HepG2 (cell line): Measurements from ENCODE around the gene NOP58. TPM values are rescaled to one million over a fixed set of nuclear protein-coding genes. Genes with fewer than 3 reads are reported as not detected.

ENCODE experiments used
- DR1 ChIP-seq: sonication (generic); formaldehyde crosslinking; IDR thresholded peaks from 2 replicates; pipeline ENCODE4 v1.8.0; 2021; ENCODE audit warnings: mild to moderate bottlenecking, missing genetic modification reagents, inconsistent platforms
- EHMT2 ChIP-seq: fragments of 200-600 bp; sonication (generic); IDR thresholded peaks from 2 replicates; pipeline ENCODE4 v1.7.0; 2017; ENCODE audit warnings: antibody characterized with exemption, low read depth, low read length, borderline replicate concordance
- FOSL1 ChIP-seq: sonication (generic); formaldehyde crosslinking; IDR thresholded peaks from 2 replicates; pipeline ENCODE4 v1.9.0; 2021; ENCODE audit warnings: missing genetic modification reagents, borderline replicate concordance
- KLF13 ChIP-seq: sonication (generic); formaldehyde crosslinking; IDR thresholded peaks from 2 replicates; pipeline ENCODE4 v1.4.0; 2020; ENCODE audit warnings: mild to moderate bottlenecking, missing genetic modification reagents
- KLF6 ChIP-seq: IDR thresholded peaks from 2 replicates; pipeline ENCODE4 v1.8.0; 2016; ENCODE audit warnings: missing biosample characterization, missing genetic modification reagents
- MBD4 ChIP-seq: IDR thresholded peaks from 2 replicates; pipeline ENCODE4 v1.6.1; 2012; ENCODE audit warnings: low read length, inconsistent platforms, borderline replicate concordance
- MBNL3 ChIP-seq: fragments of 250-450 bp; sonication (Bioruptor Pico); conservative IDR thresholded peaks from 2 replicates; pipeline ENCODE4 v1.8.0; 2022; ENCODE audit warnings: mild to moderate bottlenecking, inconsistent platforms
- NCOR1 ChIP-seq: fragments of 200-600 bp; sonication (generic); IDR thresholded peaks from 2 replicates; pipeline ENCODE4 v1.7.0; 2017; ENCODE audit warnings: antibody characterized with exemption, low read length, borderline replicate concordance
- NONO ChIP-seq, 2 experiments: fragments of 450-650 bp in 1 of 2; sonication (generic) in 1 of 2; formaldehyde crosslinking in 1 of 2; IDR thresholded peaks in 1 of 2; conservative IDR thresholded peaks in 1 of 2; 2 replicates each; pipeline versions ENCODE4 v1.6.1 to v1.8.0; 2017 to 2022; ENCODE audit warnings: mild to moderate bottlenecking in 1 of 2, missing genetic modification reagents in 1 of 2, moderate library complexity in 1 of 2
- RAD21 ChIP-seq: fragments of 450-650 bp; formaldehyde crosslinking; IDR thresholded peaks from 2 replicates; pipeline ENCODE4 v1.5.0; 2020; ENCODE audit warnings: mild to moderate bottlenecking
- SETDB1 ChIP-seq: sonication (generic); formaldehyde crosslinking; IDR thresholded peaks from 2 replicates; pipeline ENCODE4 v1.5.1; 2020; ENCODE audit warnings: missing genetic modification reagents, mild to moderate bottlenecking, borderline replicate concordance
- SKI ChIP-seq: fragments of 450-650 bp; IDR thresholded peaks from one replicate; pipeline ENCODE4 v1.6.1; 2018; ENCODE audit warnings: mild to moderate bottlenecking; ENCODE audit not compliant: partially characterized antibody
- TMF1 ChIP-seq: sonication (generic); formaldehyde crosslinking; IDR thresholded peaks from 2 replicates; pipeline ENCODE4 v1.8.1; 2022; ENCODE audit warnings: low read depth, missing genetic modification reagents
- ZNF121 ChIP-seq: sonication (generic); formaldehyde crosslinking; IDR thresholded peaks from 2 replicates; pipeline ENCODE4 v1.5.0; 2020; ENCODE audit warnings: mild to moderate bottlenecking, missing genetic modification reagents
- ZNF224 ChIP-seq: sonication (generic); formaldehyde crosslinking; IDR thresholded peaks from 2 replicates; pipeline ENCODE4 v1.5.0; 2020; ENCODE audit warnings: mild to moderate bottlenecking, missing genetic modification reagents
- ZNF256 ChIP-seq: sonication (generic); formaldehyde crosslinking; conservative IDR thresholded peaks from 2 replicates; pipeline ENCODE4 v1.4.0; 2020; ENCODE audit warnings: missing genetic modification reagents
- ZNF766 ChIP-seq: sonication (generic); formaldehyde crosslinking; IDR thresholded peaks from 2 replicates; pipeline ENCODE4 v1.5.0; 2020; ENCODE audit warnings: missing genetic modification reagents, borderline replicate concordance
- ZNF772 ChIP-seq: sonication (generic); formaldehyde crosslinking; IDR thresholded peaks from 2 replicates; pipeline ENCODE4 v1.5.0; 2020; ENCODE audit warnings: mild to moderate bottlenecking, missing genetic modification reagents
- ZSCAN30 ChIP-seq: sonication (generic); formaldehyde crosslinking; IDR thresholded peaks from 2 replicates; pipeline ENCODE4 v1.5.0; 2020; ENCODE audit warnings: mild to moderate bottlenecking, missing genetic modification reagents
- polyA plus RNA-seq, 8 experiments: library from polyadenylated mRNA; depleted of rRNA in 3 of 8; stranded (reverse) in 7 of 8; unstranded in 1 of 8; fragments of >200 nt; fragmentation: Illumina TruSeq in 4 of 8; extraction: Trizol in 4 of 8; gene quantifications; 2 replicates each; pipeline versions ENCODE4 v1.2.1 to v1.2.3, GENCODE V29; 2011 to 2016; ENCODE audit warnings: low read depth in 4 of 8, missing spikeins in 1 of 8, mixed read lengths in 1 of 8; ENCODE audit not compliant: insufficient read depth in 1 of 8
- total RNA-seq, 5 experiments: library from RNA; depleted of rRNA; stranded (reverse); fragments of >200 nt; fragmentation: Illumina TruSeq; extraction: Trizol; gene quantifications; 2 replicates each; pipeline ENCODE4 v1.2.3, GENCODE V29; 2016; ENCODE audit warnings: low read depth in 1 of 5
- TF ChIP-seq, protein P1 (sequence below): sonication (generic); formaldehyde crosslinking; conservative IDR thresholded peaks from 2 replicates; pipeline ENCODE4 v1.5.0; 2020; ENCODE audit warnings: missing genetic modification reagents
- TF ChIP-seq, protein P2 (sequence below): sonication (generic); formaldehyde crosslinking; IDR thresholded peaks from 2 replicates; pipeline ENCODE4 v1.5.0; 2020; ENCODE audit warnings: missing genetic modification reagents
- TF ChIP-seq, protein P3 (sequence below): sonication (generic); formaldehyde crosslinking; IDR thresholded peaks from 2 replicates; pipeline ENCODE4 v1.4.0; 2020; ENCODE audit warnings: missing genetic modification reagents
- TF ChIP-seq, protein P4 (sequence below): sonication (generic); formaldehyde crosslinking; IDR thresholded peaks from 2 replicates; pipeline ENCODE4 v1.4.0; 2020; ENCODE audit warnings: low read depth, mild to moderate bottlenecking, missing genetic modification reagents

The NOP58 gene
- total and polyA plus RNA-seq, 2 of the 13 experiments (the other 11 are each of a cell fraction or from before 2014, with no cell fraction given) = 74.9 to 203 TPM

GRCh38 chr2:202238234-202239197 is 27.0 kb upstream of the NOP58 start, which contains the start of gene SUMO1 (continued):
- TF ChIP-seq KLF6 (CRISPR knock-in tag) (peak; percentile 83), FOSL1 (CRISPR knock-in tag) (no peak), ZNF224 (no peak), ZNF256 (CRISPR knock-in tag) (0 out of 2 replicates have a peak, but pooled peaks have one; percentile 8), KLF13 (no peak), RAD21 (peak; percentile 46; the same call in 1 of the 2 replicates), NONO (IDR thresholded peaks at IDR 0.05) (no peak), NONO (CRISPR knock-in tag; conservative IDR thresholded peaks at IDR 0.05) (peak; percentile 95), TMF1 (CRISPR knock-in tag) (0 out of 2 replicates have a peak, but pooled peaks have one; percentile 22), ZNF121 (no peak), MBNL3 (CRISPR knock-in tag) (no peak), EHMT2 (peak; percentile 82; the same call in 1 of the 2 replicates), MBD4 (no peak), DR1 (CRISPR knock-in tag) (peak; percentile 84), SETDB1 (CRISPR knock-in tag) (no peak), NCOR1 (no peak), ZSCAN30 (no peak), ZNF766 (CRISPR knock-in tag) (peak; percentile 51; the same call in 1 of the 2 replicates), ZNF772 (CRISPR knock-in tag) (peak; percentile 87), SKI (no peak)
- TF ChIP-seq, protein P1, sequence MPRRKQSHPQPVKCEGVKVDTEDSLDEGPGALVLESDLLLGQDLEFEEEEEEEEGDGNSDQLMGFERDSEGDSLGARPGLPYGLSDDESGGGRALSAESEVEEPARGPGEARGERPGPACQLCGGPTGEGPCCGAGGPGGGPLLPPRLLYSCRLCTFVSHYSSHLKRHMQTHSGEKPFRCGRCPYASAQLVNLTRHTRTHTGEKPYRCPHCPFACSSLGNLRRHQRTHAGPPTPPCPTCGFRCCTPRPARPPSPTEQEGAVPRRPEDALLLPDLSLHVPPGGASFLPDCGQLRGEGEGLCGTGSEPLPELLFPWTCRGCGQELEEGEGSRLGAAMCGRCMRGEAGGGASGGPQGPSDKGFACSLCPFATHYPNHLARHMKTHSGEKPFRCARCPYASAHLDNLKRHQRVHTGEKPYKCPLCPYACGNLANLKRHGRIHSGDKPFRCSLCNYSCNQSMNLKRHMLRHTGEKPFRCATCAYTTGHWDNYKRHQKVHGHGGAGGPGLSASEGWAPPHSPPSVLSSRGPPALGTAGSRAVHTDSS (CRISPR knock-in tag) = no peak
- TF ChIP-seq, protein P2, sequence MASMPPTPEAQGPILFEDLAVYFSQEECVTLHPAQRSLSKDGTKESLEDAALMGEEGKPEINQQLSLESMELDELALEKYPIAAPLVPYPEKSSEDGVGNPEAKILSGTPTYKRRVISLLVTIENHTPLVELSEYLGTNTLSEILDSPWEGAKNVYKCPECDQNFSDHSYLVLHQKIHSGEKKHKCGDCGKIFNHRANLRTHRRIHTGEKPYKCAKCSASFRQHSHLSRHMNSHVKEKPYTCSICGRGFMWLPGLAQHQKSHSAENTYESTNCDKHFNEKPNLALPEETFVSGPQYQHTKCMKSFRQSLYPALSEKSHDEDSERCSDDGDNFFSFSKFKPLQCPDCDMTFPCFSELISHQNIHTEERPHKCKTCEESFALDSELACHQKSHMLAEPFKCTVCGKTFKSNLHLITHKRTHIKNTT = no peak
- TF ChIP-seq, protein P3, sequence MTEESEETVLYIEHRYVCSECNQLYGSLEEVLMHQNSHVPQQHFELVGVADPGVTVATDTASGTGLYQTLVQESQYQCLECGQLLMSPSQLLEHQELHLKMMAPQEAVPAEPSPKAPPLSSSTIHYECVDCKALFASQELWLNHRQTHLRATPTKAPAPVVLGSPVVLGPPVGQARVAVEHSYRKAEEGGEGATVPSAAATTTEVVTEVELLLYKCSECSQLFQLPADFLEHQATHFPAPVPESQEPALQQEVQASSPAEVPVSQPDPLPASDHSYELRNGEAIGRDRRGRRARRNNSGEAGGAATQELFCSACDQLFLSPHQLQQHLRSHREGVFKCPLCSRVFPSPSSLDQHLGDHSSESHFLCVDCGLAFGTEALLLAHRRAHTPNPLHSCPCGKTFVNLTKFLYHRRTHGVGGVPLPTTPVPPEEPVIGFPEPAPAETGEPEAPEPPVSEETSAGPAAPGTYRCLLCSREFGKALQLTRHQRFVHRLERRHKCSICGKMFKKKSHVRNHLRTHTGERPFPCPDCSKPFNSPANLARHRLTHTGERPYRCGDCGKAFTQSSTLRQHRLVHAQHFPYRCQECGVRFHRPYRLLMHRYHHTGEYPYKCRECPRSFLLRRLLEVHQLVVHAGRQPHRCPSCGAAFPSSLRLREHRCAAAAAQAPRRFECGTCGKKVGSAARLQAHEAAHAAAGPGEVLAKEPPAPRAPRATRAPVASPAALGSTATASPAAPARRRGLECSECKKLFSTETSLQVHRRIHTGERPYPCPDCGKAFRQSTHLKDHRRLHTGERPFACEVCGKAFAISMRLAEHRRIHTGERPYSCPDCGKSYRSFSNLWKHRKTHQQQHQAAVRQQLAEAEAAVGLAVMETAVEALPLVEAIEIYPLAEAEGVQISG = peak; percentile 86
- TF ChIP-seq, protein P4, sequence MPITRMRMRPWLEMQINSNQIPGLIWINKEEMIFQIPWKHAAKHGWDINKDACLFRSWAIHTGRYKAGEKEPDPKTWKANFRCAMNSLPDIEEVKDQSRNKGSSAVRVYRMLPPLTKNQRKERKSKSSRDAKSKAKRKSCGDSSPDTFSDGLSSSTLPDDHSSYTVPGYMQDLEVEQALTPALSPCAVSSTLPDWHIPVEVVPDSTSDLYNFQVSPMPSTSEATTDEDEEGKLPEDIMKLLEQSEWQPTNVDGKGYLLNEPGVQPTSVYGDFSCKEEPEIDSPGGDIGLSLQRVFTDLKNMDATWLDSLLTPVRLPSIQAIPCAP (CRISPR knock-in tag) = 0 out of 2 replicates have a peak, but pooled peaks have one; percentile 63
